ENCODE data around the gene S100A5. TPM values are rescaled to one million over a fixed set of nuclear protein-coding genes. Genes with fewer than 3 reads are reported as not detected.

The S100A5 gene
- total RNA-seq, 1 experiment from 2014 or later = not detected

GRCh38 chr1:153498746-153499145, 42.0 kb downstream of the S100A5 start:
- no peaks in the 10 kb centered on the region for H3K79me2 ChIP-seq (ENCODE audit: insufficient read depth, low read length)
- no peak for TF ChIP-seq CTCF (conservative IDR thresholded peaks at IDR 0.05)
- no CpG with 5 or more reads among the region's 2 CpGs for WGBS (ENCODE audit: extremely low coverage, insufficient read length, low lambda C conversion rate)
- no peak for DNase-seq
- H3K56ac ChIP-seq (ENCODE audit: insufficient read length, low read depth, low read length) = no peak overlapping the region
- no peak overlapping the region for H2BK5ac ChIP-seq (ENCODE audit: insufficient read length, low read length)
- no peaks in the 10 kb centered on the region for H3K9me3 ChIP-seq (ENCODE audit: control insufficient read depth, low read depth, low read length)
- no peak overlapping the region; a peak in 1 of 5 replicates for H3K4me3 Mint-ChIP-seq
- no peak overlapping the region for H3K4me2 ChIP-seq (ENCODE audit: insufficient read depth, insufficient read length, low read length)
- no peaks in the 10 kb centered on the region for H3K36me3 Mint-ChIP-seq (ENCODE audit: insufficient read depth in 1 of 3, low read depth in 3 of 3)
- no peaks in the 10 kb centered on the region; the same call in 1 of the 2 replicates for H3K4me1 ChIP-seq (ENCODE audit: insufficient read depth, low read length)
- H3K27me3 Mint-ChIP-seq (ENCODE audit: low read depth) = peaks cover 3% of the 10 kb centered on the region
- no peak overlapping the region for H3T11ph ChIP-seq (ENCODE audit: low read length)
- no peak overlapping the region for H3K9ac ChIP-seq (ENCODE audit: extremely low read depth, insufficient read length, low read length)
- H4K8ac ChIP-seq (replicated peaks; ENCODE audit: insufficient read length, low read depth, low read length) = no peak overlapping the region
- no peaks in the 10 kb centered on the region for H3K23me2 ChIP-seq (ENCODE audit: insufficient read length, low read depth, low read length, poor library complexity, severe bottlenecking)
- H3K18ac ChIP-seq (ENCODE audit: insufficient read length, low read depth, low read length) = no peak overlapping the region
- H3K27ac Mint-ChIP-seq = no peak overlapping the region
- no peaks in the 10 kb centered on the region for H3K9me3 Mint-ChIP-seq
- no peak overlapping the region for H2BK20ac ChIP-seq (ENCODE audit: low read depth, low read length, poor library complexity, severe bottlenecking)
- no peak overlapping the region for H2AK5ac ChIP-seq (ENCODE audit: insufficient read length, low read length)
- H2BK15ac ChIP-seq (ENCODE audit: low read depth, low read length) = no peak overlapping the region
- H2AFZ ChIP-seq (ENCODE audit: low read length) = no peak overlapping the region
- no peak overlapping the region for H3K14ac ChIP-seq (ENCODE audit: insufficient read depth, low read length)
- no peak overlapping the region for H3K23ac ChIP-seq (ENCODE audit: insufficient read length, low read depth, low read length)
- no peak overlapping the region for H3K4ac ChIP-seq (ENCODE audit: low read depth, low read length)
- no peak overlapping the region for H3K27ac ChIP-seq (ENCODE audit: insufficient read length, low read depth, low read length)
- no peak overlapping the region for H2BK12ac ChIP-seq (ENCODE audit: insufficient read length, low read depth, low read length)
- no peaks in the 10 kb centered on the region for H3K27me3 ChIP-seq (ENCODE audit: insufficient read depth, low read length)
- no peak overlapping the region for H2BK120ac ChIP-seq (ENCODE audit: low read depth, low read length, poor library complexity, severe bottlenecking)
- H3K4me1 Mint-ChIP-seq = peaks cover 11 to 16% of the 10 kb centered on the region in 2 experiments
- no peaks in the 10 kb centered on the region for H4K20me1 ChIP-seq (ENCODE audit: control insufficient read depth, insufficient read depth, insufficient read length)
- H4K91ac ChIP-seq (ENCODE audit: insufficient read length, low read depth, low read length) = no peak overlapping the region
- no peak overlapping the region for H4K5ac ChIP-seq (ENCODE audit: insufficient read length, low read depth, low read length)
- no peaks in the 10 kb centered on the region for H3K79me1 ChIP-seq (ENCODE audit: insufficient read depth, low read depth, low read length, poor library complexity, severe bottlenecking)
